ENCODE results near the gene ADAMTS8. TPM values are rescaled to one million over a fixed set of nuclear protein-coding genes. Genes with fewer than 3 reads are reported as not detected.

ADAMTS8 gene
- total and polyA plus RNA-seq, 9 donors: 5.3 to 14.4 (median 10.7) TPM

DNA sequence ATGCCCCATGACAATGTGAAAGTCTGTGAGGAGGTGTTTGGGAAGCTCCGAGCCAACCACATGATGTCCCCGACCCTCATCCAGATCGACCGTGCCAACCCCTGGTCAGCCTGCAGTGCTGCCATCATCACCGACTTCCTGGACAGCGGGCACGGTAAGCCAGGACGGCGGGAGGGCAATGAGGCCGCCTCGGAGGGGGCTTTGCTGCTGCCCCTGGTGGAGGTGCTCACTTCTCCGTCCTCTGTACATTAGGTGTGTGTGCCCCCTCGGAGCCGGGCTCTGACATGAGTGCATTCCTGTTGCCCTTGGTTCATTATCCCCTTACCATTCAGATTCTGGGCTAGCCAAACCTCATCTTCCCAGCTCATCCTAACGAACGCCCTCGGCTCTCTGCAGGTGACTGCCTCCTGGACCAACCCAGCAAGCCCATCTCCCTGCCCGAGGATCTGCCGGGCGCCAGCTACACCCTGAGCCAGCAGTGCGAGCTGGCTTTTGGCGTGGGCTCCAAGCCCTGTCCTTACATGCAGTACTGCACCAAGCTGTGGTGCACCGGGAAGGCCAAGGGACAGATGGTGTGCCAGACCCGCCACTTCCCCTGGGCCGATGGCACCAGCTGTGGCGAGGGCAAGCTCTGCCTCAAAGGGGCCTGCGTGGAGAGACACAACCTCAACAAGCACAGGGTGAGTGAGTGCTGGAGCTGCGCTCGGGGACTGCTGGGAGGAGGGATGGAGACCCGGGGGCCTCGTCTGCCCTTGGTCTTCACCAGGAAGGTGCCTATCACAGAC is 33.9 kb upstream of the ADAMTS8 start:
- no peaks in the 10 kb centered on the region for H3K9me3 ChIP-seq (replicated peaks; ENCODE audit: control insufficient read depth, low read depth, low read length)
- peaks cover 70% of the 10 kb centered on the region for H3K36me3 ChIP-seq (ENCODE audit: control insufficient read depth, insufficient read depth, low read length)
- H3K27ac ChIP-seq (ENCODE audit: low read length): no peak overlapping the region
- no peaks in the 10 kb centered on the region for H3K27me3 ChIP-seq (ENCODE audit: control insufficient read depth, insufficient read depth, low read length)
- DNase-seq: no peak
- no peak overlapping the region for H3K4me3 ChIP-seq (ENCODE audit: low read length)
- WGBS (ENCODE audit: insufficient coverage): 90% methylated on average over 23 of the region's 31 CpGs
- H3K4me1 ChIP-seq (ENCODE audit: control insufficient read depth, insufficient read depth, low read length): peaks cover 22% of the 10 kb centered on the region

- no peaks in the 10 kb centered on the region for H3K9me3 ChIP-seq (replicated peaks; ENCODE audit: control insufficient read depth, low read depth, low read length)
- H3K27ac ChIP-seq (ENCODE audit: low read length): no peak overlapping the region
- WGBS (ENCODE audit: insufficient coverage): 86% methylated on average over 7 of the region's 7 CpGs
- peaks cover 49% of the 10 kb centered on the region for H3K4me1 ChIP-seq (ENCODE audit: control insufficient read depth, insufficient read depth, low read length)
- DNase-seq: no peak
- H3K36me3 ChIP-seq (ENCODE audit: control insufficient read depth, insufficient read depth, low read length): peaks cover 59% of the 10 kb centered on the region
- no peak overlapping the region for H3K4me3 ChIP-seq (ENCODE audit: low read length)
- H3K27me3 ChIP-seq (ENCODE audit: control insufficient read depth, insufficient read depth, low read length): peaks cover 3% of the 10 kb centered on the region
These were observed 31.1 kb upstream of the ADAMTS8 start for GRCh38 chr11:130459521-130459920.

- Histone ChIP-seq H3K36me3 (ENCODE audit: control insufficient read depth, insufficient read depth, low read length) (peaks cover 49% of the 10 kb centered on the region), H3K27ac (ENCODE audit: low read length) (peak overlapping the region; percentile 59), H3K9me3 (replicated peaks; ENCODE audit: control insufficient read depth, low read depth, low read length) (no peaks in the 10 kb centered on the region), H3K4me1 (ENCODE audit: control insufficient read depth, insufficient read depth, low read length) (peaks cover 54% of the 10 kb centered on the region), H3K27me3 (ENCODE audit: control insufficient read depth, insufficient read depth, low read length) (peaks cover 3% of the 10 kb centered on the region), H3K4me3 (ENCODE audit: low read length) (no peak overlapping the region)
- WGBS (ENCODE audit: insufficient coverage): 45% methylated on average over 4 of the region's 4 CpGs
- DNase-seq: no peak
These were observed 30.0 kb upstream of the ADAMTS8 start for GRCh38 chr11:130458410-130458729.

DNA sequence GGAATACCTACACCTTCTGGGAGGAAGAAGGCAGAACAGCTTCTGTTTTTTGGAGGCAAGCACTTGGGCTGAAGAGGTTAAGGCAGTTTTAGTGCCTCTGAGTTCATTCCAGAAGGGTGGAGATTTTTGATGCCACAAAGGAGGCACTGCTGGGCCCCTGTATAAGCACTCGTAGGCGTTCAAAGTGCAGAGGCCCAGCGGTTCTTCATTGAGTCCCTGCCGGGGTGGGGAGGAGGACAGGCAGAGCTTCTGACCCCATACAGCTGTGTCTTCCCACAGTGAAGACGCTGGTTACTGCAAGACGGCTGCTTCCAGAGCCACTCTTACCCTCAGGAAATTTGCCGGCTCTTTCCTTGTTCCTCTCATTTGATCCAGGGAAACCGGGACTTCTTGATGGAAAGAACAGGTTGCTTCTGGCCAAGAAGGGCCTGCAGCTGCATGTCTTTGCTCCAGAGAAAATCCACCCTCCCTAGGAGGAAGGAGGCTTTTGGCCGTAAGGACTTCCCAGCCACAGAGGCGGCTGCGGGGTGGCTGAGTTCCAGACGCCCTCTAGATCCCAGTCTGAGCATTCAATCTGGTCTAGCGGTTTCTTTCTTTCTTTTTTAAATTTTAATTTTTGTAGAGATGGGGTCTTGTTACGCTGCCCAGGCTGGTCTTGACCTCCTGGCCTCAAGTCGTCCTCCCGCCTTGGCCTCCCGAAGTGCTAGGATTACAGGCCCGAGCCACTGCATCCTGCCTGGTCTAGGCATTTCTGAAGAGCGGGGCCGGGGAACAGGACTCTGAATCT is 29.4 kb upstream of the ADAMTS8 start:
- WGBS (ENCODE audit: insufficient coverage): 37% methylated on average over 16 of the region's 20 CpGs
- peak overlapping the region; percentile 59 for H3K27ac ChIP-seq (ENCODE audit: low read length)
- H3K36me3 ChIP-seq (ENCODE audit: control insufficient read depth, insufficient read depth, low read length): peaks cover 44% of the 10 kb centered on the region
- no peaks in the 10 kb centered on the region for H3K9me3 ChIP-seq (replicated peaks; ENCODE audit: control insufficient read depth, low read depth, low read length)
- H3K4me1 ChIP-seq (ENCODE audit: control insufficient read depth, insufficient read depth, low read length): peaks cover 57% of the 10 kb centered on the region
- H3K27me3 ChIP-seq (ENCODE audit: control insufficient read depth, insufficient read depth, low read length): peaks cover 3% of the 10 kb centered on the region
- peak; percentile 95 for DNase-seq
- H3K4me3 ChIP-seq (ENCODE audit: low read length): no peak overlapping the region

DNA sequence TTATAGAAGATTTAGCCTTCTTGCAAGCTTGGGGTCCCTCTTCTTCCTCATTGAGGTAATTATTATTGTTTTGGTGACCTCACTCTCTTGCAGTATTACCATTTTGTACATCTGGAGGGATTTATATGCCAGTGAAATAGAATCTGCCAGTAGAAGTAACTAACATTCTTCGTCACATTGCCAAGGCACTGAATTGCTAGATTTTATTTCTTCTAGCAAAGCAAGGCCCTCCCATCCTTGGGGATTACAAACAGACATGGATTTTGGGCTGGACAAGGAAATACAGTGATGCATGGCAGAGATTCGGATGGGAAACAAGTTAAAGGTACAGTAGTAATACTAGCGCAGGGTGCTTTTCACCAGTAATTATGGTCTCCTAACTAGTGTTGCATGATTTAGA is 27.9 kb upstream of the ADAMTS8 start:
- Histone ChIP-seq H3K27ac (ENCODE audit: low read length) (no peak overlapping the region), H3K9me3 (replicated peaks; ENCODE audit: control insufficient read depth, low read depth, low read length) (no peaks in the 10 kb centered on the region), H3K4me3 (ENCODE audit: low read length) (no peak overlapping the region), H3K27me3 (ENCODE audit: control insufficient read depth, insufficient read depth, low read length) (peaks cover 3% of the 10 kb centered on the region), H3K36me3 (ENCODE audit: control insufficient read depth, insufficient read depth, low read length) (peaks cover 31% of the 10 kb centered on the region), H3K4me1 (ENCODE audit: control insufficient read depth, insufficient read depth, low read length) (peaks cover 70% of the 10 kb centered on the region)
- peak; percentile 76 for DNase-seq
- 50% methylated on average over 2 of the region's 3 CpGs for WGBS (ENCODE audit: insufficient coverage)

DNA sequence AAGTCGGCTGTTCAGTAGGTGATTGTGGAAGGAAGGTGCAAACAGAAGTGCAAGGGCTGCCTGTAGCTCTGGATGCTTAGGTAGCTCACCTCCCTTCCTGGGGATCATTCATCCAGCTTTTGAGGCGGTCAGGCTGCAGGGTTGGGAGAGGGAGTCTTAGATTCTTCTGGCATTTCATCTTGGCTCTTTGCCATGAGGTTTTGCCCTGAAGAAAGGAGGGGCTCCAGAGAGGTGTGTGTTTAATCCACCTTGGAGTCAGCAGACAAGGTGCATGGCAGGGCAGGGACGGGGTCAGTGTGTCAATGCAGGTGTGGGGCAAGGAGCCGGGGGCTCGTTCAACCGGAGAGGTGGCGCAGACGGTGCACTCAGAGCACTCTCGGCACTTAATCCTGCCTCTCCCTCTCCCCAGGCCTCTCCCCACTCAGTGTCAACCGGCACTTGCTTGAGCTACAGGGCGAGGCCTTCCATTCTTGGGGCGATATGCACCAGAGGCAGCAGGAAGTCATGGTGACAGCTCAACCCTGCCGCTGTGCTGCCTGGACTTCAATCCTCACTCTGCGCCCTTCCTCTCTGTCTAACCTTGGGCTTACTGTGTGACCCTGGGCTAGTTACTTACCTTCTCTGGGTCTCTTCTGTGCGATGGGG is 27.2 kb upstream of the ADAMTS8 start:
- Histone ChIP-seq H3K9me3 (replicated peaks; ENCODE audit: control insufficient read depth, low read depth, low read length) (no peaks in the 10 kb centered on the region), H3K36me3 (ENCODE audit: control insufficient read depth, insufficient read depth, low read length) (peaks cover 24% of the 10 kb centered on the region), H3K27ac (ENCODE audit: low read length) (peak overlapping the region; percentile 5), H3K4me1 (ENCODE audit: control insufficient read depth, insufficient read depth, low read length) (peaks cover 70% of the 10 kb centered on the region), H3K27me3 (ENCODE audit: control insufficient read depth, insufficient read depth, low read length) (peaks cover 3% of the 10 kb centered on the region), H3K4me3 (ENCODE audit: low read length) (no peak overlapping the region)
- 71% methylated on average over 12 of the region's 15 CpGs for WGBS (ENCODE audit: insufficient coverage)
- no peak for DNase-seq

DNA sequence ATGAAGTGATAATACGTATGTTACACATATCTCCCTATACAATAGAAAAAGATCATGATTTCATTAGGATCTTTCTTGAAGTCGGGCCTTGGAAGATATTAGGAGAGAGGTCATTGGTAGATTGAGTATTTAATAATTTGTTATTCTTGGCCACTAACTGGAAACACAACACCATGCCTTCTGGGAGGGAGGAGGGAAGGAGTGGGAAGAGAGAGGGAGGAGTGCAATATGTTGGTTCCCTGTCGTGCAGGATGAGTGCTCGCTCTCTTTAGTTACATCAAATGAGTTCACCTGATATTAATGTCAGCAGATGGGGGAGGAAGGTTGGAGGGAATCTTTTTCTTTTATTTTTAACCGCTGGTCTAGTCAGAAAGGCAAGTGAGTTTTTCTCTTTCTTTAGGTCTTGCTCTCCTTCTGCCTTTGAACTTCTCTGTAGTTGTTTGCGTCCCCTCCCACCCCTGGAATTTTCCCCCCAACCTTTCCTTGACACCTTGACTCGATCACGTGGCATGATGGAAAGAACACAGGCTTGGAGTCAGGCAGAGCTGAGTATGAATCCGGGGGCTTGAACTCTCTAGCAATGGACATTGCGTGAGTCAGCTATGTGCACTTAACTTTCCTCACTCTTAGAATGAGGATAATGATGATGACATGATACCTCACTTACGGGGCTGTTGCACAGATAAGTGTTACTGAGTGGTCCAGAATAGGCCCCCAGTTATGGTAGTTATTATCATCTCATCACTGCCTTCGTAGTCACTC is 26.3 kb upstream of the ADAMTS8 start:
- H3K4me1 ChIP-seq (ENCODE audit: control insufficient read depth, insufficient read depth, low read length): peaks cover 79% of the 10 kb centered on the region
- no peak overlapping the region for H3K4me3 ChIP-seq (ENCODE audit: low read length)
- H3K27me3 ChIP-seq (ENCODE audit: control insufficient read depth, insufficient read depth, low read length): peaks cover 9% of the 10 kb centered on the region
- H3K27ac ChIP-seq (ENCODE audit: low read length): peak overlapping the region; percentile 13
- peak; percentile 44 for DNase-seq
- H3K36me3 ChIP-seq (ENCODE audit: control insufficient read depth, insufficient read depth, low read length): peaks cover 22% of the 10 kb centered on the region
- 40% methylated on average over 2 of the region's 12 CpGs for WGBS (ENCODE audit: insufficient coverage)
- no peaks in the 10 kb centered on the region for H3K9me3 ChIP-seq (replicated peaks; ENCODE audit: control insufficient read depth, low read depth, low read length)

DNA sequence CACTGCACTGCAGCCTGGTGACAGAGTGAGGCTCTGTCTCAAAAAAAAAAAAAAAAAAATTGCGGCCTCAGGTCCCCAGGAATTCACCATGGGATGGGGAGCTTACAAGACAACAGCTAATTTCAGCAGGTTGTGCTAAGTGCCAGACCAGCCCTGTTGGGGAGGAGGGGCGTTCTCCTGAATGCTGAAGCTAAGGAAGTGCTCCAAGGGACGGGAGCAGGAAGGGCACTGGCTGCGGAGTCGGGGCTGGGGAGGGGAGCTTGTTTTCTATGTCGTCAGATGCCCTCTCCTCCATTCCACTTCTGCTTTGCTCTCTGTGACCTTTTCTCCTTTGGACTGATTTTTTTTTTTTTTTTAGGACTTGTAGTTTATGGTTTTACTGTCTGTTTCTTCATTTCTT is 24.5 kb upstream of the ADAMTS8 start:
- H3K36me3 ChIP-seq (ENCODE audit: control insufficient read depth, insufficient read depth, low read length): peaks cover 18% of the 10 kb centered on the region
- WGBS (ENCODE audit: insufficient coverage): 25% methylated on average over 2 of the region's 6 CpGs
- peaks cover 83% of the 10 kb centered on the region for H3K4me1 ChIP-seq (ENCODE audit: control insufficient read depth, insufficient read depth, low read length)
- peaks cover 25% of the 10 kb centered on the region for H3K27me3 ChIP-seq (ENCODE audit: control insufficient read depth, insufficient read depth, low read length)
- no peaks in the 10 kb centered on the region for H3K9me3 ChIP-seq (replicated peaks; ENCODE audit: control insufficient read depth, low read depth, low read length)
- no peak overlapping the region for H3K27ac ChIP-seq (ENCODE audit: low read length)
- H3K4me3 ChIP-seq (ENCODE audit: low read length): no peak overlapping the region
- DNase-seq: no peak

GRCh38 chr11:130452176-130452575 is 23.8 kb upstream of the ADAMTS8 start:
- Histone ChIP-seq H3K27ac (ENCODE audit: low read length) (peak overlapping the region; percentile 72), H3K27me3 (ENCODE audit: control insufficient read depth, insufficient read depth, low read length) (peaks cover 26% of the 10 kb centered on the region), H3K4me3 (ENCODE audit: low read length) (peak overlapping the region; percentile 79), H3K9me3 (replicated peaks; ENCODE audit: control insufficient read depth, low read depth, low read length) (no peaks in the 10 kb centered on the region), H3K36me3 (ENCODE audit: control insufficient read depth, insufficient read depth, low read length) (peaks cover 18% of the 10 kb centered on the region), H3K4me1 (ENCODE audit: control insufficient read depth, insufficient read depth, low read length) (peaks cover 77% of the 10 kb centered on the region)
- WGBS (ENCODE audit: insufficient coverage): 28% methylated on average over 3 of the region's 9 CpGs
- DNase-seq: peak; percentile 77

All from muscle of leg (tissue), 11 donors.